ENCODE measurements around the gene TRIP12.

The TRIP12 gene

DNA sequence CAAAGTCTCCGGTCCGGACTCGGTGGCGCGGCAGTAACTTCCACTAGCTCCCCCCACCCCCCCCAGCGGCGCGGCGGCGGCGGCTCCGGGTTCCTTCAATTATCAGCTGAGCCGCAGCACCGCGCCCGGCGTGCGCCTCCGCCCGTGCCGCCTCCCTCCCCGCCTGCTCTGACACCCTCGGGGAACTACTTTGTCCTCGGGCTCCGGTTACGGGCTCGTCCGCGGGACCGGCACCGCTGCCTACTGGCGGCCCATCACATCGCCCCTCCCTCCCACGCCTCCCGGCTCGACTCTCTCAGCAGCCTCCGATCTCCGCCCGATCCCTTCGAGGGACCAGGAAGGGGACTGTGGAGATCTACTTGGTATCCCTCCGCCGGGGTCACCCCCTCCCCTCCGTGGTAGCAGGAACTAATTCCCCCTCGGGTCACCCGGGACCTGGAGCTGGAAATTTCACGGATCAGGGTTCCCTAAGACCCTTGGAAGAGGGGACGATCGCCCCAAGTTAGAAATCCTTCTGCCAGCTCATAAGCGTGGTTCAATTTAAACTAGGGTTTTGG, at the start of gene TRIP12 (continued):
- TF ChIP-seq ZNF350 (tag by site-specific recombination; IDR thresholded peaks at IDR 0.05) (no peak), EGR2 (tag by site-specific recombination; IDR thresholded peaks at IDR 0.05; ENCODE audit: low read depth) (peak; percentile 89), ZNF175 (tag by site-specific recombination; IDR thresholded peaks at IDR 0.05) (no peak), ZNF223 (tag by site-specific recombination; IDR thresholded peaks at IDR 0.05) (no peak), ZBTB1 (tag by site-specific recombination; IDR thresholded peaks at IDR 0.05) (no peak), KLF10 (tag by site-specific recombination; IDR thresholded peaks at IDR 0.05) (peak; percentile 78; the same call in 1 of the 2 replicates), MEIS1 (CRISPR knock-in tag; IDR thresholded peaks at IDR 0.05; ENCODE audit: borderline replicate concordance) (no peak), ZBTB21 (tag by site-specific recombination; IDR thresholded peaks at IDR 0.05) (no peak), ZNF423 (tag by site-specific recombination; IDR thresholded peaks at IDR 0.05) (peak; percentile 58; the same call in 1 of the 2 replicates), ZNF624 (tag by site-specific recombination; IDR thresholded peaks at IDR 0.05) (no peak), ZSCAN16 (tag by site-specific recombination; IDR thresholded peaks at IDR 0.05) (no peak), TRIM28 (IDR thresholded peaks at IDR 0.05; ENCODE audit: borderline replicate concordance, low read length) (no peak), SALL2 (tag by site-specific recombination; IDR thresholded peaks at IDR 0.05; ENCODE audit: borderline replicate concordance) (peak; percentile 57; the same call in 1 of the 2 replicates), PRDM1 (tag by site-specific recombination; IDR thresholded peaks at IDR 0.05) (no peak), ZNF138 (tag by site-specific recombination; IDR thresholded peaks at IDR 0.05; ENCODE audit: borderline replicate concordance) (no peak), RBAK (tag by site-specific recombination; IDR thresholded peaks at IDR 0.05) (no peak), ZNF404 (tag by site-specific recombination; IDR thresholded peaks at IDR 0.05) (no peak), ZBTB17 (tag by site-specific recombination; IDR thresholded peaks at IDR 0.05) (peak; percentile 96), ZNF121 (tag by site-specific recombination; IDR thresholded peaks at IDR 0.05) (0 out of 2 replicates have a peak, but pooled peaks have one; percentile 12), ZNF776 (tag by site-specific recombination; IDR thresholded peaks at IDR 0.05; ENCODE audit: borderline replicate concordance) (no peak), ZNF146 (tag by site-specific recombination; IDR thresholded peaks at IDR 0.05) (peak; percentile 75), ZNF114 (tag by site-specific recombination; IDR thresholded peaks at IDR 0.05) (no peak)
- TF ChIP-seq, protein P1, sequence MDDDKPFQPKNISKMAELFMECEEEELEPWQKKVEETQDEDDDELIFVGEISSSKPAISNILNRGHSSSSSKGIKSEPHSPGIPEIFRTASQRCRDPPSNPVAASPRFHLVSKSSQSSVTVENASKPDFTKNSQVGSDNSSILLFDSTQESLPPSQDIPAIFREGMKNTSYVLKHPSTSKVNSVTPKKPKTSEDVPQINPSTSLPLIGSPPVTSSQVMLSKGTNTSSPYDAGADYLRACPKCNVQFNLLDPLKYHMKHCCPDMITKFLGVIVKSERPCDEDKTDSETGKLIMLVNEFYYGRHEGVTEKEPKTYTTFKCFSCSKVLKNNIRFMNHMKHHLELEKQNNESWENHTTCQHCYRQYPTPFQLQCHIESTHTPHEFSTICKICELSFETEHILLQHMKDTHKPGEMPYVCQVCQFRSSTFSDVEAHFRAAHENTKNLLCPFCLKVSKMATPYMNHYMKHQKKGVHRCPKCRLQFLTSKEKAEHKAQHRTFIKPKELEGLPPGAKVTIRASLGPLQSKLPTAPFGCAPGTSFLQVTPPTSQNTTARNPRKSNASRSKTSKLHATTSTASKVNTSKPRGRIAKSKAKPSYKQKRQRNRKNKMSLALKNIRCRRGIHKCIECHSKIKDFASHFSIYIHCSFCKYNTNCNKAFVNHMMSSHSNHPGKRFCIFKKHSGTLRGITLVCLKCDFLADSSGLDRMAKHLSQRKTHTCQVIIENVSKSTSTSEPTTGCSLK (tag by site-specific recombination; IDR thresholded peaks at IDR 0.05), result no peak
- TF ChIP-seq, protein P2, sequence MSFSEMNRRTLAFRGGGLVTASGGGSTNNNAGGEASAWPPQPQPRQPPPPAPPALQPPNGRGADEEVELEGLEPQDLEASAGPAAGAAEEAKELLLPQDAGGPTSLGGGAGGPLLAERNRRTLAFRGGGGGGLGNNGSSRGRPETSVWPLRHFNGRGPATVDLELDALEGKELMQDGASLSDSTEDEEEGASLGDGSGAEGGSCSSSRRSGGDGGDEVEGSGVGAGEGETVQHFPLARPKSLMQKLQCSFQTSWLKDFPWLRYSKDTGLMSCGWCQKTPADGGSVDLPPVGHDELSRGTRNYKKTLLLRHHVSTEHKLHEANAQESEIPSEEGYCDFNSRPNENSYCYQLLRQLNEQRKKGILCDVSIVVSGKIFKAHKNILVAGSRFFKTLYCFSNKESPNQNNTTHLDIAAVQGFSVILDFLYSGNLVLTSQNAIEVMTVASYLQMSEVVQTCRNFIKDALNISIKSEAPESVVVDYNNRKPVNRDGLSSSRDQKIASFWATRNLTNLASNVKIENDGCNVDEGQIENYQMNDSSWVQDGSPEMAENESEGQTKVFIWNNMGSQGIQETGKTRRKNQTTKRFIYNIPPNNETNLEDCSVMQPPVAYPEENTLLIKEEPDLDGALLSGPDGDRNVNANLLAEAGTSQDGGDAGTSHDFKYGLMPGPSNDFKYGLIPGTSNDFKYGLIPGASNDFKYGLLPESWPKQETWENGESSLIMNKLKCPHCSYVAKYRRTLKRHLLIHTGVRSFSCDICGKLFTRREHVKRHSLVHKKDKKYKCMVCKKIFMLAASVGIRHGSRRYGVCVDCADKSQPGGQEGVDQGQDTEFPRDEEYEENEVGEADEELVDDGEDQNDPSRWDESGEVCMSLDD (tag by site-specific recombination; IDR thresholded peaks at IDR 0.05), result peak; percentile 98
- TF ChIP-seq, protein P3, sequence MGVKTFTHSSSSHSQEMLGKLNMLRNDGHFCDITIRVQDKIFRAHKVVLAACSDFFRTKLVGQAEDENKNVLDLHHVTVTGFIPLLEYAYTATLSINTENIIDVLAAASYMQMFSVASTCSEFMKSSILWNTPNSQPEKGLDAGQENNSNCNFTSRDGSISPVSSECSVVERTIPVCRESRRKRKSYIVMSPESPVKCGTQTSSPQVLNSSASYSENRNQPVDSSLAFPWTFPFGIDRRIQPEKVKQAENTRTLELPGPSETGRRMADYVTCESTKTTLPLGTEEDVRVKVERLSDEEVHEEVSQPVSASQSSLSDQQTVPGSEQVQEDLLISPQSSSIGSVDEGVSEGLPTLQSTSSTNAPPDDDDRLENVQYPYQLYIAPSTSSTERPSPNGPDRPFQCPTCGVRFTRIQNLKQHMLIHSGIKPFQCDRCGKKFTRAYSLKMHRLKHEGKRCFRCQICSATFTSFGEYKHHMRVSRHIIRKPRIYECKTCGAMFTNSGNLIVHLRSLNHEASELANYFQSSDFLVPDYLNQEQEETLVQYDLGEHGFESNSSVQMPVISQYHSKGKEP (tag by site-specific recombination; IDR thresholded peaks at IDR 0.05), result no peak
- TF ChIP-seq, protein P4, sequence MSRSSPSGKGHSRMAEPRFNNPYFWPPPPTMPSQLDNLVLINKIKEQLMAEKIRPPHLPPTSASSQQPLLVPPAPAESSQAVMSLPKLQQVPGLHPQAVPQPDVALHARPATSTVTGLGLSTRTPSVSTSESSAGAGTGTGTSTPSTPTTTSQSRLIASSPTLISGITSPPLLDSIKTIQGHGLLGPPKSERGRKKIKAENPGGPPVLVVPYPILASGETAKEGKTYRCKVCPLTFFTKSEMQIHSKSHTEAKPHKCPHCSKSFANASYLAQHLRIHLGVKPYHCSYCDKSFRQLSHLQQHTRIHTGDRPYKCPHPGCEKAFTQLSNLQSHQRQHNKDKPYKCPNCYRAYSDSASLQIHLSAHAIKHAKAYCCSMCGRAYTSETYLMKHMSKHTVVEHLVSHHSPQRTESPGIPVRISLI (tag by site-specific recombination; IDR thresholded peaks at IDR 0.05), result no peak
- TF ChIP-seq, protein P5, sequence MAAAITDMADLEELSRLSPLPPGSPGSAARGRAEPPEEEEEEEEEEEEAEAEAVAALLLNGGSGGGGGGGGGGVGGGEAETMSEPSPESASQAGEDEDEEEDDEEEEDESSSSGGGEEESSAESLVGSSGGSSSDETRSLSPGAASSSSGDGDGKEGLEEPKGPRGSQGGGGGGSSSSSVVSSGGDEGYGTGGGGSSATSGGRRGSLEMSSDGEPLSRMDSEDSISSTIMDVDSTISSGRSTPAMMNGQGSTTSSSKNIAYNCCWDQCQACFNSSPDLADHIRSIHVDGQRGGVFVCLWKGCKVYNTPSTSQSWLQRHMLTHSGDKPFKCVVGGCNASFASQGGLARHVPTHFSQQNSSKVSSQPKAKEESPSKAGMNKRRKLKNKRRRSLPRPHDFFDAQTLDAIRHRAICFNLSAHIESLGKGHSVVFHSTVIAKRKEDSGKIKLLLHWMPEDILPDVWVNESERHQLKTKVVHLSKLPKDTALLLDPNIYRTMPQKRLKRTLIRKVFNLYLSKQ (tag by site-specific recombination; IDR thresholded peaks at IDR 0.05; ENCODE audit: borderline replicate concordance), result no peak
- TF ChIP-seq, protein P6, sequence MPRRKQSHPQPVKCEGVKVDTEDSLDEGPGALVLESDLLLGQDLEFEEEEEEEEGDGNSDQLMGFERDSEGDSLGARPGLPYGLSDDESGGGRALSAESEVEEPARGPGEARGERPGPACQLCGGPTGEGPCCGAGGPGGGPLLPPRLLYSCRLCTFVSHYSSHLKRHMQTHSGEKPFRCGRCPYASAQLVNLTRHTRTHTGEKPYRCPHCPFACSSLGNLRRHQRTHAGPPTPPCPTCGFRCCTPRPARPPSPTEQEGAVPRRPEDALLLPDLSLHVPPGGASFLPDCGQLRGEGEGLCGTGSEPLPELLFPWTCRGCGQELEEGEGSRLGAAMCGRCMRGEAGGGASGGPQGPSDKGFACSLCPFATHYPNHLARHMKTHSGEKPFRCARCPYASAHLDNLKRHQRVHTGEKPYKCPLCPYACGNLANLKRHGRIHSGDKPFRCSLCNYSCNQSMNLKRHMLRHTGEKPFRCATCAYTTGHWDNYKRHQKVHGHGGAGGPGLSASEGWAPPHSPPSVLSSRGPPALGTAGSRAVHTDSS (tag by site-specific recombination; IDR thresholded peaks at IDR 0.05), result no peak
- TF ChIP-seq, protein P7, sequence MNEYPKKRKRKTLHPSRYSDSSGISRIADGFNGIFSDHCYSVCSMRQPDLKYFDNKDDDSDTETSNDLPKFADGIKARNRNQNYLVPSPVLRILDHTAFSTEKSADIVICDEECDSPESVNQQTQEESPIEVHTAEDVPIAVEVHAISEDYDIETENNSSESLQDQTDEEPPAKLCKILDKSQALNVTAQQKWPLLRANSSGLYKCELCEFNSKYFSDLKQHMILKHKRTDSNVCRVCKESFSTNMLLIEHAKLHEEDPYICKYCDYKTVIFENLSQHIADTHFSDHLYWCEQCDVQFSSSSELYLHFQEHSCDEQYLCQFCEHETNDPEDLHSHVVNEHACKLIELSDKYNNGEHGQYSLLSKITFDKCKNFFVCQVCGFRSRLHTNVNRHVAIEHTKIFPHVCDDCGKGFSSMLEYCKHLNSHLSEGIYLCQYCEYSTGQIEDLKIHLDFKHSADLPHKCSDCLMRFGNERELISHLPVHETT (tag by site-specific recombination; IDR thresholded peaks at IDR 0.05), result peak; percentile 91
